ENCODE data around the gene CARD9.

CARD9 gene

DNA sequence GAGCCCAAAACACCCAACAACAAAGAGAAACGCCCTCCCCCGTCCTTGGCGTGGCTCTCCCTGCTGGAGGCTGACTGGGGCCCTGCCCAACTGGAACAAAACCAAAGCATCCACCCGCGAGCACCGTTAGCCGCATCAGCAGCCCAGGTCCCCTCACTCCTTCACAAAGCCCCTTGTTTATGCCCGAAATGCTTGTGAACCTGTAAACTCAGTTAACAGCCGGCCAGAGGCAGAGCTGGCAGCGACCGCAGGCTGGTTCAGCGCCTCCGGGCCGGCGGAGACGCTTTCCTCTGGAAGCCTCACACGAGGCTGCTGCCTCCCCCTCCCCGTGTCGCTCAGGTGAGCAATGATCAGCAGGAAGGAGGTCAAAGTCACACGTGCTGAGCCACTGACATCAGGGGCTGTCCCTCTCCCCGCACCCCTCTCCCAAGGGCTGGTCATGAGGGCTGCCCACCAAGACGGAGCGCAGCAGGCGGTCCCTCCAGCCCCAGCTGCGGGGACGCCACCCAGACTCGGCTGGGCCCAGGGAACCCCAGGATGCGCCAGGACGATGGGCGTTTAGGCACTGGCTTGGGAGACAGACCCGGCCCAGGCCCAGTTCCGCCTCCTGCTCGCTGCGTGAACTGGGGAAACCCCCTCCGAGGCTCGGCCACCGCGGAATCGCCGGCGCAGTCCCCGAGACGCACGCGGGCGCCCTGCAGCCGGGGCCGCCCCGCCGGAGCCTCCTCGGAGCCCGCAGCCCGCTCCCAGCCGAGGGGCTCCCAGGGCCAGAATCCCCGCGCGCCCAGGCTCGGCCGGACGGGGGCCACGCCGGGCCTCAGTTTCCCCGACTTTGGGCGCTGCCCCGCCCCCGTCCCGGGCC, 25.9 kb upstream of the CARD9 start:
- Histone ChIP-seq H3K9ac (ENCODE audit: low read length) (peak overlapping the region; percentile 58), H3K36me3 (ENCODE audit: control insufficient read depth, insufficient read depth, low read length) (peaks cover 6% of the 10 kb centered on the region), H3K4me1 (ENCODE audit: control insufficient read depth, insufficient read depth, low read length) (peaks cover 19% of the 10 kb centered on the region), H3K9me3 (ENCODE audit: control insufficient read depth, low read length) (no peaks in the 10 kb centered on the region), H3K4me3 (ENCODE audit: low read length) (peak overlapping the region; percentile 46), H3K27me3 (ENCODE audit: control insufficient read depth, insufficient read depth, low read length) (no peaks in the 10 kb centered on the region)

DNA sequence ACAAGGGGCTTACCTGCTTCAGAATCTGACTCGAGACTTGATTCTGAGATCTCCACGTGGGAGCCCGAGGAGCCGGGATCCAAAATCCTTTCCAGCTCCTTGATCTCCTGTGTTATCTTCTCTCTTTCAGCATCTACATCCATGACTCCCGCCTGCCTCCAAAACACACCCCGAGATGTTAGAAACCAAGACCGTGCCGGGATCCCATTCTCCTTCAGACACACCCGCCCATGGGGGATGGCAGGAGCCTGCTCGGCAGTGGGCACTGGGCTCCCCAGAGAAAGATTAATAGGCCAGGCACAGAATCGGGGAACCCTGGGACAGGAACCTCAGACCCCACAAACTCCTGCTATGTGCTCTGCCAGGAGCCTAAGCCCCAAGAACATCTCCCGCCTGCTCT, 24.8 kb upstream of the CARD9 start:
- H3K9ac ChIP-seq (ENCODE audit: low read length): peak overlapping the region; percentile 29
- no peak overlapping the region for H3K4me3 ChIP-seq (ENCODE audit: low read length)
- H3K9me3 ChIP-seq (ENCODE audit: control insufficient read depth, low read length): no peaks in the 10 kb centered on the region
- H3K27me3 ChIP-seq (ENCODE audit: control insufficient read depth, insufficient read depth, low read length): no peaks in the 10 kb centered on the region
- peaks cover 6% of the 10 kb centered on the region for H3K36me3 ChIP-seq (ENCODE audit: control insufficient read depth, insufficient read depth, low read length)
- H3K4me1 ChIP-seq (ENCODE audit: control insufficient read depth, insufficient read depth, low read length): peaks cover 19% of the 10 kb centered on the region

DNA sequence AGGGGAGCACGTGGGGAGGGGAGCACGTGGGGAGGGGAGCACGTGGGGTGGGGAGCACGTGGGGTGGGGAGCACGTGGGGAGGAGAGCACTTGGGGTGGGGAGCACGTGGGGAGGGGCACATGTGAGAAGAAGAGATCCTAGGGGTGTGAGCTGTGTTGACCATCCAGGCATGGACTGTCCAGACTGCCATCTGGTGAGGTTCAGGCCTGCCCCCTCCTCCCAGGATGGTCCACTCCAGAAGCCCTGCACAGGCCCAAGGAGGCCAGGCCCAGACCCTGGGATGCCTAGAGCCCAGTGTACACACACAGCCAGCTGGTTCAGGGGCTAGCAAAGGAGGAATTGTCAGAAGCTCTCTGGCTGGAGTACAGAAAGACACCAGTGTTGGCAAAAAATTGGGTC, 24.2 kb upstream of the CARD9 start:
- H3K4me3 ChIP-seq (ENCODE audit: low read length): no peak overlapping the region
- peaks cover 6% of the 10 kb centered on the region for H3K36me3 ChIP-seq (ENCODE audit: control insufficient read depth, insufficient read depth, low read length)
- H3K9ac ChIP-seq (ENCODE audit: low read length): no peak overlapping the region

DNA sequence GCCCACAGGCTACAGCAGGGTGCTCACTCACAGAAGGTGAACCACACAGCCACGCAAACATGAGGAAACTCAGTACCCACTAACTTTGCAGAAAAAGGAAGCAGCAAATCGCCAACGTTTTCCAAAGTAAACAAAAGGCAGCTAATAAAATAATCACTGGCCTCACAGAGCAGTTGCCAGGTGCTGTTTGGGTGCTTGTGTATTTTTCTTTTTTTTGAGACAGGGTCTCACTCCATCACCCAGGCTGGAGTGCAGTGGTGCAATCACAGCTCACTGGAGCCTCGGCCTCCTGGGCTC, 22.7 kb upstream of the CARD9 start:
- H3K4me3 ChIP-seq (ENCODE audit: low read length): no peak overlapping the region
- H3K4me1 ChIP-seq (ENCODE audit: control insufficient read depth, insufficient read depth, low read length): peaks cover 19% of the 10 kb centered on the region
- no peaks in the 10 kb centered on the region for H3K9me3 ChIP-seq (ENCODE audit: control insufficient read depth, low read length)
- no peaks in the 10 kb centered on the region for H3K27me3 ChIP-seq (ENCODE audit: control insufficient read depth, insufficient read depth, low read length)
- no peak overlapping the region for H3K9ac ChIP-seq (ENCODE audit: low read length)
- H3K36me3 ChIP-seq (ENCODE audit: control insufficient read depth, insufficient read depth, low read length): peaks cover 6% of the 10 kb centered on the region

More for the DNA sequence above, 24.2 kb upstream of the CARD9 start:
- Histone ChIP-seq H3K4me1 (ENCODE audit: control insufficient read depth, insufficient read depth, low read length) (peaks cover 19% of the 10 kb centered on the region), H3K9me3 (ENCODE audit: control insufficient read depth, low read length) (no peaks in the 10 kb centered on the region), H3K27me3 (ENCODE audit: control insufficient read depth, insufficient read depth, low read length) (no peaks in the 10 kb centered on the region)

DNA sequence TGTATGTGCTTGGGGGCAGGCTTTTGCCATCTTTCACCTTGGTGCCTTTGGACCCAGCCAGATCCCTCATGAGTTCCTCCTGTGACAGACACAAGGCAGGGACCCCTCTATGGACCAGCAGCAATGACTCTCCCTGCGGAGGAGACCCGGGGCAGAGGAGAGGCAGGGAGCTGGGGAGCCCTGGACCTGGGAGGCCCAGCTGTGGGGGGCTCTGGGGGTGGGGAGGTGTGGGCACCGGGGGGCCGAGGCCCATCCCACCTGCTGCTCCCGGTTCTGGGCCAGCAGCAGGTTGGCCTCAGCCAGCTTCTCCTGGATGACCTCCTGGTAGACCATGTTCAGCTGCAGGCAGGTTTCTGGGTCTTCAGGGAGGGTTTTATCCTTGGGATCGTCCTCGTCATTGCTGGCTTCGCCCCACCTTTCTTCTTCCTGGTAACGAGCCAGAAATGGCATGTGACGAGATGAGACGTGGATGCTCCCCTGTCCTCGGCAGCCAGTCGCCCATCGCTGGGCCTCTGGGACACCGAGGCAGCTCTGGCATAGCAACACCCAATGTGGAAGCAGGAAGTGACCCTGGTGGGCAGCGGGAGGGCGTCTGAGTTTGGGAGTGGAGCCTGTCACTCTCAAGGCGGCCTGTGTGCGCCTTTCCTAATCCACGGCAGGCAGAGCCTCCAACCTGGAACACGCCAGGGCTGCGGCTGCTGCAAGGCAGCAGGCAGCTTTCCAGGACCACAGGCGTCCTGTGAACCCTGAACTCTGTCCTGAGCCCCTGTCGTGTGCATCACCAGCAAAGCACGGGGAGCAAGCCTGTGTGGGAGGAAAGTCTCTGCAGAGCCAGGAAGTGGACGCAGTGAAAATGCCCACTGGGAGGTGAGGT, 22.1 kb upstream of the CARD9 start:
- H3K9ac ChIP-seq (ENCODE audit: low read length): no peak overlapping the region
- no peaks in the 10 kb centered on the region for H3K9me3 ChIP-seq (ENCODE audit: control insufficient read depth, low read length)
- H3K4me1 ChIP-seq (ENCODE audit: control insufficient read depth, insufficient read depth, low read length): peaks cover 17% of the 10 kb centered on the region
- H3K4me3 ChIP-seq (ENCODE audit: low read length): no peak overlapping the region
- H3K27me3 ChIP-seq (ENCODE audit: control insufficient read depth, insufficient read depth, low read length): no peaks in the 10 kb centered on the region
- peaks cover 6% of the 10 kb centered on the region for H3K36me3 ChIP-seq (ENCODE audit: control insufficient read depth, insufficient read depth, low read length)

DNA sequence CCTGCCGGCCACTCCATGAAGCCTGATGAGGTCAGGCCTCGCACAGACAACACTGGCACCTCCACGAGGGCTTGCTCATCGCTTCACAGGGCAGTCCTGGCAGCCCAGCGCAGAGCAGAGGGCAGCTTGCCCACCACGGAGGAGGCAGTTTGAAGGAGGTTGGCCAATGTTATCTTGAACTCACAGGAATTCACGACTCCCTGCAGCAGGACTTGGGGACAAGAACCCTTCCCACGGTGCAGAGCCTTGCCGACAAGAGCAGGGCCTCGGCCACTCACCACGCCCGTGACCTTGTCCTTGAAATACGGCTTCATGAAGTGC, 21.5 kb upstream of the CARD9 start:
- Histone ChIP-seq H3K4me3 (ENCODE audit: low read length) (no peak overlapping the region), H3K9me3 (ENCODE audit: control insufficient read depth, low read length) (no peaks in the 10 kb centered on the region), H3K4me1 (ENCODE audit: control insufficient read depth, insufficient read depth, low read length) (peaks cover 12% of the 10 kb centered on the region), H3K36me3 (ENCODE audit: control insufficient read depth, insufficient read depth, low read length) (peaks cover 6% of the 10 kb centered on the region), H3K27me3 (ENCODE audit: control insufficient read depth, insufficient read depth, low read length) (no peaks in the 10 kb centered on the region), H3K9ac (ENCODE audit: low read length) (no peak overlapping the region)

DNA sequence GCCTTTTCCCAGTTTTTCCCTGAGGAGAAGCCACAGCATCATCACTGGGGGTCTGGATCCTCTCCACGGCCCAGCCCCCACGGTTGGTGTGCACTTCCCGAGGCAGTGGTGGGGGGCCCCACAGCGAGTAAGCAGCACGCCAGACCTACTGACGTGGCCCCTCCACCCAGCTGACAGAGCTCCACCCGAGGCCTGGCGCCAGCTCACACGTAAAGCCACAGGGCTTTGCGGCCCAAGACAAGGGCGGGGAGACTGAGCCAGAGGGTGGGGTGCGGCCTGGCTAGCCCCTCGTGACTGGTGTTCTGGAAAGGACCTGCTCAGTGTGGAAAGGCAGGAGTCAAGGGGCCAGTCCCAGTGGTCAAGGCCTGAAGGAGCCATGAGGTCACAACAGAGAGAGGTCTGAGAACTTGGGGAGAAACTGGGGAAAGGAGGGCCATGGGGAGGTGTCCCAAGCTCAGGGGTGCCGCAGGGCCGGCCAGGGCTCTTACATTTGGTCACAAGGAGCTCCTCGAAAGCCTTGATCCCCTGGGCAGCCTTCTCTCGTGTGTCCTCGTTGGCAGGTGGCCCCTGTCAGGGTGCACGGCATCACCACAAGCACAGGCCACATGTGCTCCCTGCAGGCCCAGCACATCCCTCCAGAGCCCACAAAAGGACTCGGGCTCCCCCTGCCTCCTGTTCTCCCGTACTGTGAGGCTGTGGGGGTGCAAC, 21.0 kb upstream of the CARD9 start:
- Histone ChIP-seq H3K36me3 (ENCODE audit: control insufficient read depth, insufficient read depth, low read length) (peaks cover 6% of the 10 kb centered on the region), H3K9ac (ENCODE audit: low read length) (no peak overlapping the region), H3K4me1 (ENCODE audit: control insufficient read depth, insufficient read depth, low read length) (peaks cover 12% of the 10 kb centered on the region), H3K27me3 (ENCODE audit: control insufficient read depth, insufficient read depth, low read length) (no peaks in the 10 kb centered on the region), H3K4me3 (ENCODE audit: low read length) (no peak overlapping the region), H3K9me3 (ENCODE audit: control insufficient read depth, low read length) (no peaks in the 10 kb centered on the region)

DNA sequence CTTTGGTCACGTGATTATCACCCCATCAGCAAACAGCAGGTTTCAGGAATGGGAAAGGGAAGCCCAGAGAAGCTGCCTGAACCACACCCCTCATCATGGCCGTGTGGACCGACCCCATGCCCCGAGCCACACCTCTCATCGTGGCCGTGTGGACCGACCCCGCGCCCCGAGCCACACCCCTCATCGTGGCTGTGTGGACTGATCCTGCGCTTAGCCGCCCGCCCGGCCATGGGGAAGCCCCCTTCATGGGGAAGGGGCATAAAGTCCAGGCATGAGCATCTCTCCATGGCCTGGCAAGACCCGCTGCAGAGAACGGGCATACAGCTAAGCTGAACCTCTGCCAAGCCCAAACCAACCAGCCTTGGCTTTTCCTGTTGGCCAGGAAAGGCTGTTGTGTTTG, 20.1 kb upstream of the CARD9 start:
- H3K9me3 ChIP-seq (ENCODE audit: control insufficient read depth, low read length): no peaks in the 10 kb centered on the region
- no peak overlapping the region for H3K9ac ChIP-seq (ENCODE audit: low read length)
- H3K27me3 ChIP-seq (ENCODE audit: control insufficient read depth, insufficient read depth, low read length): no peaks in the 10 kb centered on the region
- H3K36me3 ChIP-seq (ENCODE audit: control insufficient read depth, insufficient read depth, low read length): peaks cover 7% of the 10 kb centered on the region
- H3K4me1 ChIP-seq (ENCODE audit: control insufficient read depth, insufficient read depth, low read length): peaks cover 4% of the 10 kb centered on the region
- no peak overlapping the region for H3K4me3 ChIP-seq (ENCODE audit: low read length)

DNA sequence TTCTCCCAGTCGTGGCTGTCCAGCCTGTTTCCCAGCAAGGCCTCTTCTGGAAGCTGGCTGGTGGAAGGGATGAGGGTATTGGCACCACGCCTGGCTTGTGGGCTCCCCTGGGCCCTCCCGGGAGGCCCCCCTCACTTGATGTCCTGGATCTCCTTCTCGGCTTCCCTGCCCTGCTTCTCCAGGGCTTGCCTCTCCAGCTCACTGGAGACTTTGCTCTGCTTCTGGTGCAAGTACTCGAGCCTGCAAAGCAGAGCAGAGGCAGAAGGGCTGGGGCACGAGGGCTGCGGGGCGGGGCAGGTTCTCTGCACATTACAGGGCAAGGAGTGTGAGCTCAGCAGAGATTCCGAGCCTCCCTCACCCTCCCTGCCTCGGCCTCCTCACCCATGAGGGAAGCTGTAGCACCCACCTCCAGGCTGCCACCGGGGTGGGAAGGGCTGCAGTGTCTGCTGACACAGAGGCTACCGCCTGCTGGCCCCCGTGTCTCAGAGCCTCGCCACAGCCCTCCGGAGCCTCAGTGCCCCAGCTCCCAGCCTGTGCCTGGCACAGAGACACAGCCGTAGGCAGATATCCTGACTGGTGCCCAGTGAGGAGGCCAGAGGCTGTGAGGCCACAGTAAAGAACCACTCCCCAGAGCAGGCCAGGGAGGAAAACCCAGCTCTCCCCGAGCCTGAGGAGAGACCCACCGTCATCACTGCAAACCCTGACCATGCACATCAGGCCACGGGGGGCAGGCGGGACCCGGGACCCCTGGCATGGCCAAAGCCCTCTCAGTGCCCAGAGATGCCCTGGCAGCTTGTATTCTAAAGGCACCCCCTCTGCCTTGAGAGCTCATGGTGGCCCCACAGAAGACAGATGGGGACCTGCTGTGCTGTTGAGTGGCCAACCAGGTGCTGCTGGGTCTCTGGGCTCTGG, 19.3 kb upstream of the CARD9 start:
- Histone ChIP-seq H3K9ac (ENCODE audit: low read length) (no peak overlapping the region), H3K27me3 (ENCODE audit: control insufficient read depth, insufficient read depth, low read length) (no peaks in the 10 kb centered on the region), H3K4me3 (ENCODE audit: low read length) (no peak overlapping the region), H3K4me1 (ENCODE audit: control insufficient read depth, insufficient read depth, low read length) (no peaks in the 10 kb centered on the region), H3K36me3 (ENCODE audit: control insufficient read depth, insufficient read depth, low read length) (peaks cover 11% of the 10 kb centered on the region), H3K9me3 (ENCODE audit: control insufficient read depth, low read length) (no peaks in the 10 kb centered on the region)

DNA sequence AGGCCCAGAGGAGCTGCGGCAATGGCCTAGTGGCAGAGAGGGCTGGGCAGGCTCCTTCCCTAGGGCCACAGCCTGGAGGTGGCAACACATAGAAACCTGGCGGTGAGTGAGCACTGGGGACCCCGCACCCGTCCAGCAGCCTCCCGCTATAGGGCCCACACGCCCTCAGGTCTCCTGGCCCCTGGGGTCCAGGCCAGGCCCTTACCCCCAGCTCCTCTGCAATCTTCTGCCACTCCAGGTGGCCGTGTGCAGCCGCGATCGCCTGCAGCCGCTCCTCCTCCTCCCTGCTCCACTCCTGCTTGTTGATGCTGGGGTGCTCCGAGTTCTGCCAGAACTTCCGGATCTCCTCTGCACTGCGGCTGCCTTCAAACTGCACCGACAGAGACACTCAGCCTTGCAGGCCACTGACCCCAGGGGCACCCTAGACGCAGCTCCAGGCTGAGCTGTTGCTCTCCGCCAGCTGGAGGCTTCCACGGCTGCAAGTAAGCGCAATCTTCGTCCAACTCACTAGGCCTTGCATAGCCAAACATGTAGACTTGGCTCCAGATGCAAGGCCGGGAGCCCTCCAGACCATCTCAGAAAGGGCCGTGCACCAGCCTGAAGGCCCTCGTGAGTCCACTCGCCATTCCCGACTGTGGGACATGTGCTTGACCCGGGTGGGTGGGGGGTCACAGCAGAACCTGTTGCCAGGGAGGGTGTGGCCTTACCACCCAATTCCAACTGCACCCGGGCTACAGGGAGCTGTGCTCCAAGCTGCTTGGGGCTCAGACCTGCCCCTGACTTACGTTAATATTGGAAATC, 18.5 kb upstream of the CARD9 start:
- H3K4me1 ChIP-seq (ENCODE audit: control insufficient read depth, insufficient read depth, low read length): no peaks in the 10 kb centered on the region
- peaks cover 11% of the 10 kb centered on the region for H3K36me3 ChIP-seq (ENCODE audit: control insufficient read depth, insufficient read depth, low read length)
- no peak overlapping the region for H3K9ac ChIP-seq (ENCODE audit: low read length)
- H3K4me3 ChIP-seq (ENCODE audit: low read length): no peak overlapping the region
- no peaks in the 10 kb centered on the region for H3K27me3 ChIP-seq (ENCODE audit: control insufficient read depth, insufficient read depth, low read length)
- H3K9me3 ChIP-seq (ENCODE audit: control insufficient read depth, low read length): no peaks in the 10 kb centered on the region

DNA sequence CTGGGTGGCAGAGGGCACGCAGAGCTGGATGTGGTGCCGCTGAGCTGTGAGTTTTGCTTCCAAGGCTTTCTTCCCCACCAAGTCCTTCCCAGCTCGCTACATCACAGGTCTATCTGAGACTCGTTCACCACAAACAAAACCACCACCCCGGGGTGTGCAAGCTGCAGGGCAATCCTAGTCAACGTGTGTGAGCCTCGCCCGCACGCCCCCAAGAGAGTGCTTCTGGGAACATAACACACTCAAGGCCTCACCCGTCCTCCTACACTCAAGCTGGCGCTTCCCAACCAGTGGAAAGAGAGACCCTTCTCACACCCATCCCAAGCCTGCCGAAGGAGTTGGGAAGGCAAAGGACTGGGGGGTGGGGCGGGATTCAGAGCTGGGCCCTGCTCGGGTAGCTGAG, 15.9 kb upstream of the CARD9 start:
- H3K9me3 ChIP-seq (ENCODE audit: control insufficient read depth, low read length): no peaks in the 10 kb centered on the region
- no peaks in the 10 kb centered on the region for H3K4me1 ChIP-seq (ENCODE audit: control insufficient read depth, insufficient read depth, low read length)
- no peak overlapping the region for H3K9ac ChIP-seq (ENCODE audit: low read length)
- no peaks in the 10 kb centered on the region for H3K27me3 ChIP-seq (ENCODE audit: control insufficient read depth, insufficient read depth, low read length)
- H3K36me3 ChIP-seq (ENCODE audit: control insufficient read depth, insufficient read depth, low read length): peaks cover 4% of the 10 kb centered on the region
- no peak overlapping the region for H3K4me3 ChIP-seq (ENCODE audit: low read length)
